Astrocyte (in vitro differentiated cells and primary cell): Measurements from ENCODE around the gene ADRA2B.

ENCODE experiments used
- EZH2 ChIP-seq: IDR thresholded peaks from 2 replicates; pipeline ENCODE4 v1.6.1; 2012; ENCODE audit warnings: mild to moderate bottlenecking, low read length, inconsistent platforms; ENCODE audit not compliant: insufficient read depth
- TF ChIP-seq, protein P1 (sequence below): IDR thresholded peaks from 2 replicates; pipeline ENCODE4 v1.5.1; 2011; ENCODE audit warnings: low read depth, mild to moderate bottlenecking, inconsistent platforms, low read length, moderate library complexity; ENCODE audit not compliant: insufficient read depth

DNA sequence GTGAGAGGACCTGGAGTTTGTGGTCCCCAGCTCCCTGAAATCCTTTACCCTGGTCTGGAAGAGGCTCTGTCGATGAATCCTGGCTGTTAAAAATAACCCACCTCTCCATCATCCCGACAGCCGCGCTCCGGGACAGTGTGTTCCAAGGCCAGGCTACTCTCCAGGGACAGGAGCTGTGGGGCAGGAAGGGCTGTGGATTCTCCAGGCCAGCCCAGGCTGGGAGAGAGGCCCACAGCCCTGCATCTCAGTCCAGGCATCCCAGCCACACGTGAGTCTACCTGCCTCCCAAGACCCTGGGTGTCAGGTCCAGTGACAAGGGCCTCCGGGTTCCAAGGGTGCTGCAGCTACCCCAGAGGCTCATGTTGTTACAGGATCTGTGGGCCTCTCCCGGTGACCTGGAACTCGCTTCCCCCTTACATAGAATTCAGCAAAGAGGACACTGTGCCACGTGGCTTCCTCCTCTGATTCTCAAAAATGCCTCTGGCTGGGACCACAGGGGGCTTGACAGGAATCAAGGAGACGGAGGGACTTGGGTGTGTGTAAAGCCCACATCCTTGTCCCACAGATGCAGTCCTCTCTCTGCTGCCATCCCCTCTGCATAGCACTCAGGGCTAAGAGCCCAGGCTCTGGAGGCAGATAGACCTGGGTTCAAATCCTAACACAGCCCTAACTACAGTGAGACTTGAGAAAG lies 17.3 kb downstream of the ADRA2B start:
- TF ChIP-seq EZH2: no peak
- TF ChIP-seq, protein P1, sequence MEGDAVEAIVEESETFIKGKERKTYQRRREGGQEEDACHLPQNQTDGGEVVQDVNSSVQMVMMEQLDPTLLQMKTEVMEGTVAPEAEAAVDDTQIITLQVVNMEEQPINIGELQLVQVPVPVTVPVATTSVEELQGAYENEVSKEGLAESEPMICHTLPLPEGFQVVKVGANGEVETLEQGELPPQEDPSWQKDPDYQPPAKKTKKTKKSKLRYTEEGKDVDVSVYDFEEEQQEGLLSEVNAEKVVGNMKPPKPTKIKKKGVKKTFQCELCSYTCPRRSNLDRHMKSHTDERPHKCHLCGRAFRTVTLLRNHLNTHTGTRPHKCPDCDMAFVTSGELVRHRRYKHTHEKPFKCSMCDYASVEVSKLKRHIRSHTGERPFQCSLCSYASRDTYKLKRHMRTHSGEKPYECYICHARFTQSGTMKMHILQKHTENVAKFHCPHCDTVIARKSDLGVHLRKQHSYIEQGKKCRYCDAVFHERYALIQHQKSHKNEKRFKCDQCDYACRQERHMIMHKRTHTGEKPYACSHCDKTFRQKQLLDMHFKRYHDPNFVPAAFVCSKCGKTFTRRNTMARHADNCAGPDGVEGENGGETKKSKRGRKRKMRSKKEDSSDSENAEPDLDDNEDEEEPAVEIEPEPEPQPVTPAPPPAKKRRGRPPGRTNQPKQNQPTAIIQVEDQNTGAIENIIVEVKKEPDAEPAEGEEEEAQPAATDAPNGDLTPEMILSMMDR: no peak
